ENCODE measurements around the gene GZMM.

DNA sequence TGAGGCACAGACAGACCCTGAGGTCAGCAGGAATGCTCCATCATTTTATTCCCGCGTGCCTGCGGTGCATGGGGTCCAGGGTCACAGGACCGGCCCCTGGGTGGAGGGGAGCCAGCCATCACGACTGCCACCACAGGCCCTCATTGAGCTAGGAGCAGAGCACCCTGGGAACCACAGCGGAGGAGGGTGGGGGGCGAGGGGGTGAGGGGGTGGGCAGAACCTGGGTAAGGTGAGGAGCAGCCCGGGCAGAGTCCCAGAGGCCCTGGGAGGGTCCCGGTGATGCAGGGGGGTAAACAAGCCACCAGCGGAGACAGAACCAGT, 48.8 kb upstream of the GZMM start:
- TF ChIP-seq, protein P1, sequence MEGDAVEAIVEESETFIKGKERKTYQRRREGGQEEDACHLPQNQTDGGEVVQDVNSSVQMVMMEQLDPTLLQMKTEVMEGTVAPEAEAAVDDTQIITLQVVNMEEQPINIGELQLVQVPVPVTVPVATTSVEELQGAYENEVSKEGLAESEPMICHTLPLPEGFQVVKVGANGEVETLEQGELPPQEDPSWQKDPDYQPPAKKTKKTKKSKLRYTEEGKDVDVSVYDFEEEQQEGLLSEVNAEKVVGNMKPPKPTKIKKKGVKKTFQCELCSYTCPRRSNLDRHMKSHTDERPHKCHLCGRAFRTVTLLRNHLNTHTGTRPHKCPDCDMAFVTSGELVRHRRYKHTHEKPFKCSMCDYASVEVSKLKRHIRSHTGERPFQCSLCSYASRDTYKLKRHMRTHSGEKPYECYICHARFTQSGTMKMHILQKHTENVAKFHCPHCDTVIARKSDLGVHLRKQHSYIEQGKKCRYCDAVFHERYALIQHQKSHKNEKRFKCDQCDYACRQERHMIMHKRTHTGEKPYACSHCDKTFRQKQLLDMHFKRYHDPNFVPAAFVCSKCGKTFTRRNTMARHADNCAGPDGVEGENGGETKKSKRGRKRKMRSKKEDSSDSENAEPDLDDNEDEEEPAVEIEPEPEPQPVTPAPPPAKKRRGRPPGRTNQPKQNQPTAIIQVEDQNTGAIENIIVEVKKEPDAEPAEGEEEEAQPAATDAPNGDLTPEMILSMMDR (IDR thresholded peaks at IDR 0.05) = no peak
- TF ChIP-seq EP300 (IDR thresholded peaks at IDR 0.05) = no peak
- no peak for TF ChIP-seq POLR2A (IDR thresholded peaks at IDR 0.05)
